NCI-H82 treated with DMSO at 0.1 percent for 48 hours (cell line): ENCODE measurements around the gene SP2.
A peak's percentile ranks its signal among the peaks of the same experiment; 100 is the strongest.

Experiments
- DNase-seq: peaks from one replicate; lab custom pipeline; 2025; ENCODE audit not compliant: unreplicated experiment; lab: John Stamatoyannopoulos, UW

The SP2 gene

GRCh38 chr17:47969930-47970724 is 74.1 kb downstream of the SP2 start:
- no peak for DNase-seq

DNA sequence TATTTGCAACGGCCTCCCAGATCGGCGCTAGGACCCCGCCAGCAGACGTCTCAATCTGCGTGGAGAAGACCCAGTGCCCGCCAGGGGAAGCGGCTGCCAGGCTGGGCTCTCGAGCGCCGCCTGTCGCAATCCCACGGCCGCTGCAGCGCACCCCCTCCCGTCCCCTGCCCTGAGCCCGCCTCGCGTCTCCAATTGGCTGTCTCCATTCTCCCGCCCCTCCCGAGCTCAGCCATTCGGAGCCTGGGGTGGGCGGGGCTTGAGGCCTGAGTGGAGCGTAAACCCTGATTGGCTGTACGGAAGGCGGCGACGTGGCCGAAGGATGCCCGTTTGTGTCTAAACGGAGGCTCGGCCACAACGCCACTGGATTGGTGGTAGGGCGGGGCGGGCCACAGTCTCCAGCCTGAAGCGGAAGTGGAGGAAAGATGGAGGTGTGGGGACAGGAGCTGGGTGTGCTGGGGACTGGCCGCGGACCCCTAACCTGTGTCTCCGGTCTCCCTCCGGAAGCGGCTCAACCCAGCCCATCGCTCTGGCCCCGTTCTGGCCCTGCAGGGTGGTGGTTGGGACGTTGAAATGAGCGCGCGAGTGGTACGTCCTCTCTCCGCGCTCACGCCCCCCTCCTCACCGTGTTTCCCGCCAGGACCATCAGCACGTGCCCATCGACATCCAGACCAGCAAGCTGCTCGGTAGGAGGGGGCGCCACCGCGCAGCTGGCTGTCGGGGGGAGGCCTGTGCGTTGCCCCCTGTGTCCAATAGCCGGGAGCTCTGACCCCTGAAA is 74.9 kb downstream of the SP2 start, which contains the start of gene CDK5RAP3:
Gene CDK5RAP3 (plus strand): TSS at position 389 of the 775 bp plus-strand sequence. CDS start 34 bp downstream, at position 423.
- DNase-seq, result peak; percentile 99

- DNase-seq, result no peak
These were observed 77.5 kb downstream of the SP2 start for GRCh38 chr17:47973541-47973940.

GRCh38 chr17:47975189-47975822 is 79.3 kb downstream of the SP2 start:
- no peak for DNase-seq

GRCh38 chr17:47975823-47976205 is 79.8 kb downstream of the SP2 start:
- DNase-seq, result no peak

GRCh38 chr17:47978324-47978723 is 82.3 kb downstream of the SP2 start:
- DNase-seq, result peak; percentile 67
